T1000 (cell line): ENCODE data around the gene TMEM108.

Experiments used
- DNase-seq: peaks from one replicate; lab custom pipeline; 2025; ENCODE audit warnings: mixed read lengths; lab: John Stamatoyannopoulos, UW

Gene TMEM108

GRCh38 chr3:133386876-133387275 lies 348.7 kb downstream of the TMEM108 start:
- DNase-seq: no peak

DNA sequence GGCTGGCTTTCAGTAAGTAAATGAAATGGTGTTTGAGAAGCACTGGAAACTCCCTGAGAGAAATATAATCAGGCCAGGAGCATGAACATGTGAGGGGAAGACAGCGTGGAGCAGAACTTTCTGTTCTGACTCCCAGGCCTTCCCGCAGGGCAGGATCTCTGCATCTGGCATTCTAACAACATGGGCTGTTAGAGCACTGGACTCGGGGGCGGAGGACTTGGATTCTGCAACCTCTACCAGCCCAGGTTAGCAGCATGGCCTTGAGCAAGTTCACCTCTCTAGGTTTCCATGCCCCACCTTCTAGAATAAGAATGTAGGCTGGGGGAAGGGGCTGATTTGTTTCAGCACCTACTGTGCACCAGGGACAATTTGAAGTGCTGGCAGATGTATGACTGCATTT lies 349.1 kb downstream of the TMEM108 start:
- no peak for DNase-seq

DNA sequence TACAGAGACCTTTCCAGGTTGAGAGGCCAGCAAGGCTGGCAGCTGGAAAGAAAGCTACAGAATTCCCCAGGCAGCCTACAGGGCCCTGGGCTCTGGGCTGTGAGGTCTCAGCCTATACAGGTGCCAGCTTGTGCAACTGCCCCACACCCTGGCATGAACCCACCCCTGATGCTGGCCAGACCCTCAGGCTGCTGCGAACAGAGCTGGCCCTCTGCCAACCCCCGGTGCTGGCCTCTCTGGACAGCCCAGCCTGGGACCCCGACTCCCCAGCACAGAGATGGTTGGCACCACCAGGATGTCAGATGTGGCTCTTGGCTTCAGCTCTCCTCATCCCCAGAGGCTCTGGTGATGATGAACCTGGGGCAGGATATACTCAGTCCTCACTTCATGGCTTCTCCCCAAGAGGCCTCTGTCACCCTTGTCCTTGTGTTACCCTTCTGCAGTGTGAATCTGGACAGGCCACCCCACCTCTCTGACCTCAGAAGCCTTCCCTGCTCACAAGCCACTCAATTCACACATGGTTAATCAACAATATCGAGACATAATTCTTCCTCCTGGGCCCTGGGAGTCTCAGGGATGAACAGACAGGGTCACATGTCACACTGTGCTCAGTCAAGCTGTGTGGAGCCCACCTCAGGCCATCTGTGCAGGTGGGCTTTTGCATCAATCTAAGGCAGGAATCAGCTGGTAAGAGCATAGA lies 350.7 kb downstream of the TMEM108 start:
- no peak for DNase-seq

DNA sequence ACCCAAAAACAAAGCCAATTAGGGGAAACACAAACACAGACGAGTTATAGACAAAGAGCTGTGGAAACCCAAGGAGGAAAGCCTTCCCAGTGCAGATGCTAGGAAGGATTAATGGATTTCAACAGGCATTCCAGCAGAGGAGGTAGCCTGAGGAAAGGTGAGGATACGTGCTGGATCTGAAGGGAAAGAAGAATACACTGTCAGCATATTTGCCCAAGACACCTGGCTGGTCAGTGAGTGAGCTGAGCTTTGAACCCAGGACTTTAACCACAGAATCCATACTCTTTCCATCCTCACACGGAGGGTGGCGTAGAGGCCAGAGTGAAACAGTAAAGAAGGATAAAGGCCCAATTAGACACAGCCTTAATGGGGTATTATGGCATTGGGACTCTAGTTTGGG lies 352.5 kb downstream of the TMEM108 start:
- no peak for DNase-seq

GRCh38 chr3:133393204-133393603 lies 355.0 kb downstream of the TMEM108 start:
- DNase-seq: no peak

DNA sequence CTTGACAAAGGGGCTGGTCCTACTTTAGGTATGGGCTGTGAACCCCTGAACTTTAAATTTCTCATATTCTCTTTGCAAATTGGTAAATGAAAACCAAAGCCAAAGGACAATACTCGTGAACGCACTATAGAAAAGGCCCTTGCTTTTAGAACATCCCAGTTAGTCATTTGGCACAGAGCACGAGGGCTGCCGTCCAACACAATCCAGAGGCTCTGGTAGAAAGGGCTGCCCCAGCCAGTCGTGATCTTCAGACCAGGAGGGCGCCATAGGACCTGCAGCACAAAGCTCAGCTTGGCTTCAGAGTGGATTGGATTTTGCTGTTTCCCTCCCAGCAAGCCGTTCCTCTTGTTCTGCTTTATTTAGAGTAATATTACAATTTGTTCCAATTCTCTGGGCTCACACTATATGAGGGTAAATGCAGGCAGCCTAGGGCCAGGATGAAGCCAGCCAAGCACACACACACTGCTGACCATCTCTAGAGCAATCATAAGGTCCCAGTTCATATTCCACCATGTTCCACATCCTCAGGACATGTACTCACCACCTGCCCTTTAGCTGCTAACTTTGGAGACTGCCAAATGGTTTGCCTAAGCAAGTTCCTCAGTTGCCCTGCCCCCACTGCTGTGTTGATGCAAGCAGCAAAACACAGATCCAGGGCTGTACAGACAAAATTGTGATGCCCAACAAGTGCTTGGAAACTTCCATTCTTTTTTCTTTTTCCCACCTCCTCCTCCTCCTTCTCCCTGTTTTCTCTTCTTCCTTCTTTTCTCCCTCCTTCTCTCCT lies 355.7 kb downstream of the TMEM108 start:
- DNase-seq: no peak

DNA sequence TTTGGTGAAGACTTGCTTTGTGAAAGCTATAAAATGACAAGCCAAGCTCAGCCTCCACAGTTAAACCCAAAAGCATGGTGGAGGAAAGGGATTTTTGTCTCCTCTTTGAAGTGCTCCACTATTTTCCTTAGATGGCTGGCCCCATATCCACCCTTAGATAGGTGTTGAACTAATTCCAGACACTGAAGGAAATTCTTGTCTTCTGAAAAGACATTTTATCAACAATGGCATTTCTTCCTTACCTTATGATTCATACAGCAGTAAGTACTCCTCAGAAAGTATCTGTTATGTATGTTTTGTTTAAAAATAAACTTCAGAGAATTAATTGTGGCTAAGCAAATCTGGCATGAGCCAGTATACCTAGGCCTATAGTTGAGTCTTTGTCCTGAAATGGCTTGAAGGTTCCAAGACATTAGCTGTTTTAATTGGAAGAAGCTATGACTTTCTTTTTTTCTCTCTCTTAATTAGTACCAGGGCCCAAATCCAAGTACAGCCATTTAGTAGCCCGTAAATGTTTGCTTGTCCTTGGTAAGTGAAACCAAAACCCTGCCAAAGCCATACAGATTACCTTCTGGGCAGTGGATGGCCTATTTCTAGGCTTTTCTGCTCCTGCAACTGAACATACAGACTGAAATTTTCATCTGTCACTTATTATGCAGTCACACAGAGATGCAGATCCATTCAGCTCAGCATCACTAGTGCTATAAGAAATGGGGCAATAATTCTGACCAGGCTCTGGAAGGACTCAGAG lies 356.5 kb downstream of the TMEM108 start:
- no peak for DNase-seq

DNA sequence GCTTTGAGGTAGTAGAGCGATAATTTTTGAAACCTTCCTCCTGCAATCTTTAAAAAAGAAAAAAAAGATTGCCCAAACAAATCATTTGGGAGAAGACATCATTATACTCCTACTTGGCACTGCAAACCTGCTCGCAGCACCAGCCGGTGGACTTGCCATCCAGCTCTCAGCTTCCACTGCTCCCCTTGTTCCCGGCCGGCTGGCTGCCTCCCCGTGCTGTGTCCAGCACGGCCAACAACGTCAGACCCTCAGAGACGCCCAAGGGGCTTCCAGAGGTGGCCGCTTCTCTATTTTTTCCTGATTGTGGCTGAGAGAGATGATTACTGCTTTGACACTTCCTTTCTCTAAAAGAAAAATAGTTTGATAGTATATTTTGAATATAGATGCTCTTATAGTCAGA lies 358.7 kb downstream of the TMEM108 start:
- no peak for DNase-seq

DNA sequence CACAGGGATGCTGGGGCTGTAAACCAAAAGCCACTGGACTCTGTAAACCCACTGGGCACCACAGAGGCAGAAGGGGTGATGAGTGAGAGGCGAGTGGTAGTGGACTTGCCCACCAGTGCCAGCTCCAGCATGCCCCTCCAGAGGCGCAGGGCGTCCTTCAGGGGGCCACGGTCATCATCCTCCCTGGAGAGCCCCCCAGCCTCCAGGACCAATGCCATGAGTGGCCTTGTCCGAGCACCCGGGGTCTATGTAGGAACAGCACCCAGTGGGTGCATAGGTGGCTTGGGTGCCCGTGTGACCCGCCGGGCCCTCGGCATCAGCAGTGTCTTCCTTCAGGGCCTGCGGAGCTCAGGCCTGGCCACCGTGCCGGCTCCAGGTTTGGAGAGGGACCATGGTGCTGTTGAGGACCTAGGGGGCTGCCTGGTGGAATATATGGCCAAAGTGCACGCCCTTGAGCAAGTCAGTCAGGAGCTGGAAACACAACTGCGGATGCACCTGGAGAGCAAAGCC lies 361.9 kb downstream of the TMEM108 start, which contains the start of gene BFSP2:
TSS of gene BFSP2 (plus strand) at position 51 of the 510 bp plus-strand sequence. CDS start at position 79, 28 bp downstream.
- DNase-seq: no peak

DNA sequence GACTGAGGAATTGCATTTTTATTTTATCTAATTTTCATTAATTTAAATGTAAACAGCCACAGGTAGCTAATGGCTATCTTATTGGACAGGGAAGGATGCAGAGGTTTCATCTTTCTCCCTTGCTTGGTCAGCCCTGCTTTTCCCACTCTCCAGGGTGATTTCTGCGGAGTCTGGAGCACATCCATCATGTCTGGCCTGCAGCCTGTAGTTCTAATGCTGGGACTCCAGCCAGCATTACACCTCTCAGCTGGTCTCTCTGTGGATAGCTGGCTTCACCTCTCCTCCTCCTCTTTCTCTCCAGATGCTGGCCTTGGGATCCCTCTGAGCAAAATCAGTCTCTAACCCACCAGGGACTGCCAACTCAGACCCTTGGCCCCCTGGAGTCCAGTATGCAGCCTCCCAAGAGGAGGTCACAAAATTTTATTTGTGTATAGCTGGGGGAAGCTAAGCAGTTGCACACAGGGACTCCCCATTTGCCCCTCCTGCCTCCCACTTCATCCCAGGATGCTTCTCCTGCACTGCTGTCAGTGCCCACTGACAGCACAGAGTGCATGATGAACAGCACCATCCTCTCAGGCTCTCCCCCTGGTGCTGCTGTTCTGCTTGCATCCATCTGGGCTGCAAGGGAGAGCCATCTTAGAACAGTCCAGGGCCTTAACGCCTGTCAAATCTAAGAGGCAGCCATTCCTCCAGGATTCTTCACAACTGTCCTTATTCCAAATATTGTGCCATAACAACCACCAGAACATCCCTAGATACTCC lies 363.4 kb downstream of the TMEM108 start:
- DNase-seq: no peak

- DNase-seq: no peak
Measured at GRCh38 chr3:133404920-133405319, 366.7 kb downstream of the TMEM108 start.

DNA sequence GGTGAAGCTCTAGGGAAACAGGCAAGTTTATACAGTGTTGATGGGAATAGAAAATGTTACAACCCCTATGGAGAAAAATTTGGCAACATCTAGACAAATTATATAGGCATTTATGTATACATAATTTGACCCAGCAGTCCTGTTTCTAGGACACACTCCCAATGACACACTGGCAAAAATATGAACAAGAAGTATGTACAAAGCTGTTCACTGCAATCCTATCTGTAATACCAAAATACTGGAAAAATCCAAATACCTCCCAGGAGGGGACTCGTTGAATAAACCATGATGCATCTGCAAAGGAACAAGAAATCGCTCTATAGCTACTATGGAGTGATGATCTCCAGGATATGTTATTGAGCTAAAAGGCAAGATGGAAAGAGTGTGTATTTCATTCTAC lies 370.2 kb downstream of the TMEM108 start:
- no peak for DNase-seq

DNA sequence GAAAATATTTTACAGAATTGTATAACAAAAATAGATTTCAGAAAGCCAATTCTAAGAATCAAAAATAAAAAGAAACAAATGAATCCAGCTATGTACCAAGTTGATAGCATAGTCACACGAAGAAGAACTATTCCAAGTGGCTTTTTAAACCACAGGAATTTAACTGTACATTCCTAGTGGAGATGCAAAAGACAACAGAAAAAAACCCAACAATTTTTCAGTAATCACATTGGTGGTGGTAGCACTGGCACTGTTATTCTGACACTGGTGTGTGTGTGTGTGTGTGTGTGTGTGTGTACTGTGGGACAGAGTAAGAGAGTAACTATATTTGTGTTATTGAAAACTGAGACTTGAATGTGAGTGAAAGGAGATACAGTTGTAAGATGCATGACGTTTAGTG lies 370.8 kb downstream of the TMEM108 start:
- no peak for DNase-seq

DNA sequence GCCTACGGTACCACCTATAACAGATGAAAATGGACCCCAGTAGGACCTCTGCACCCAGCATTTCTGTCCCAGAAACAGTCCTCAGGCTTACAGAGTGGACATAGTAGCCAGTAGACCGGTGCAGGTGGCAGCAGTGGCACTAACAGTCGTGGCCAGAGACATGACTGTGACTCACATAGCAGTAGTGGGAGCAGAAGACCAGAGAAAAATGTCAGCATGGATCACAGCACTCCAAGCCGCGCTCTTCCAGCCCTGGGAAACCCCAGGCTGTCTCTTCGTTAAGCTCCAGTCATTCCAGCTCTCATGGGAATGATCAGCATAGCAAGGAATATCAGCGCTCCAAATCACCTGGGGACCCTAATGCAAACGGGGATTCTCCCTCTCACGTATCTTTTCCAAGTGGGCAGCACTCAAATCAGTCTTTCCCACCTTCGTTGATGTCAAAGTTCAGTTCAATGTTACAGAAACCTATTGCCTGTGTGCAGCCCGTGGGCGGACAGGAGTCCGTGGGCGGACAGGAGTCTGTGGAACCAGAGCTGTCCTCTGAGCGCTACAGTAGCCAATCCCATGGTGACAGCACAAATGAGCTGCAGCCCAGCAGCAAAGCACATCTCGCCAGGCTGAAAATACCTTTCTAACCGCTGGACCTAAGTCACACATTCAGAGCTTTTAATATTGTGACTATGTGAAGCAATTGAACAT lies 372.2 kb downstream of the TMEM108 start:
- no peak for DNase-seq

DNA sequence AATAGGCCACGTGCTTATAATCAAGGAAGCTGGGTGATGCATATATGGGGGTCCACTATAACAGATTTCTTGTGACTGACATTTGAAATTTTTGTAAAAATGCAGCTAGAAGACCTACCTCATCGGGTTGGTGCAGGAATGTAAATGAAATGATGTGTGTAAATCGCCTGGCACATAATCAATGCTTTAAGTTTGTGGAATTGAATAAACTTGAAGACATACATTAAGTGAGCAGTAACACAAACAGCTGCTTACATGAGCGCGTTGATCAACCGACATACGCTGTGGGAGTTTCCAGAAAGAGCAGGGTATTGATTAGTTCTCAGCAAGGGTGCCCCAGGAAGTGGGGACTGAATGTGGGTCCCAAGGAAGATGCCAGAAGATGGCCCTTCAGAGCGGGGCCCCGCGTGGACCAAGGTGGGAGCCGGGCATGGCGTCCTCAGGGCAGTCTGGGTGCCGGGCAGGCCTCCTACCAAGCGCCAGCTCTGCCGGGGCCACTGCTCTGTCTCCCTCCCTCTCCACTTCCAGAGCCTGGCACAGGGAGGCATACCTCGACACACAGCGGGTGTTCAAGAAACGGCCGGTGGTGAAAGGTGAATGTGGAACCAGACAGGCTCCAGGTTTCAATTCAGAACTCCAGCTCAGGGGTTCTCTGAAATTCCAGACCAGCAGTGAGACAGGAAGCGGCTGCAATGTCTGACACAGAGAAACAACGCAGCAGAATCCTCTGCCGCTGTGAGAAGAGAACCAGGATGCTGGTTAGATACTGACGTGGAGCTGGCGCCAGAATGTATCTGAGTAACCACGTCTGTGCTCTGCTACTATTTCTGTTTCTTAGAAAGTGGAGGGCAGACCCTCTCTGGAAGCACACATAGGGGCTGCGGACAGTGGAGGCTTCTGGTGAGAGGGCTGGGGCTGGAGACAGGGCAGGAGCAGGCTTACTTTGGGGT lies 374.3 kb downstream of the TMEM108 start:
- no peak for DNase-seq

DNA sequence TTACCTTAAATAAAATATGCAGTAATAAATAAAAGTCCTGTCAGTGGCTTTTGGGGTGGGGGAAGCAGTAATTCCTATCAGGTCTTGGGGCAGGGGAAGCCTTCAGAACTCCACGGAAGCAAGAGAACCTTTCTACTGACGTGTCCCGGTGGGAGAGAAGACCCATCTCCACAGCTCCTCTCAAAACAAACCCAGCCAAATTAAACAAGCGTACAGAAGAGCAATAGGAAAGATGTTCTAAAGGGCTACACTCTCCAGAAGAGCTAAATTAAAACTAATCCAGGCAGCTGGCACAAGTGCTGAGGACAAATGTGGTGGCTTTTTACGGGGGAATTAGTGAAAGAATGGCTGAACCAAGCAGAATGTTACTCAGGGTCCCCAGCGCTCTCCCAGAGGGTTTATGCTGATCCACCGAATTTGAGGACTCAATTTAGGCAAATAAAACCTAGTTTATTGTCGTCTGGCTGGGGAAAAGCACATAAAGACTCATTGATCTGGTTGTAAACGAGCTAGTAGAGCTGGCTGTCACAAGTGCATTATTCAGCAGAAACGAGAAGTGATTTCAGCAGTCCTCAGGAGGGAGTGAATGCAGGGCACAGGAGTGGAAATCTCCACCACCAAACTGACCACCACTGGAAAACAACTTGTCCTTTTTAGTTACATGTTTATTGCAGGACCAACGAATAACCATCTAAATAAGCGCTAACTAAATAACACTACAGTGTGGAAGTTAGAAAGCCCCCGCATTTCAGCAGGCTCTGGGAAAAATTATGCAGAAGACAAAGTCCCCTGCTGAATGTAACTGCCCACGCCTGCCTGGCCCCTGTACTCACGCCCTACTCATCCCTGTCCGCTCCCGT lies 375.2 kb downstream of the TMEM108 start:
- DNase-seq: no peak

DNA sequence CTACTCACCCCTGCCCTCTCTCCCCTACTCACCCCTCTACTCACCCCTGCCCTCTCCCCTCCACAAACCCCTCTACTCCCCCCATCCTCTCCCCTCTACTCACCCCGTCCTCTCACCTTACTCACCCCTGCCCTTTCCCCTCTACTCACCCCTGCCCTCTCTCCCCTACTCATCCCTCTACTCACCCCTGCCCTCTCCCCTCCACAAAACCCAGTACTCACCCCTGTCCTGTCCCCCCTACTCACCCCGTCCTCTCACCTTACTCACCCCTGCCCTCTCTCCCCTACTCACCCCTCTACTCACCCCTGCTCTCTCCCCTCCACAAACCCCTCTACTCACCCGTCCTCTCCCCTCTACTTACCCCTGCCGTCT lies 375.8 kb downstream of the TMEM108 start:
- no peak for DNase-seq

DNA sequence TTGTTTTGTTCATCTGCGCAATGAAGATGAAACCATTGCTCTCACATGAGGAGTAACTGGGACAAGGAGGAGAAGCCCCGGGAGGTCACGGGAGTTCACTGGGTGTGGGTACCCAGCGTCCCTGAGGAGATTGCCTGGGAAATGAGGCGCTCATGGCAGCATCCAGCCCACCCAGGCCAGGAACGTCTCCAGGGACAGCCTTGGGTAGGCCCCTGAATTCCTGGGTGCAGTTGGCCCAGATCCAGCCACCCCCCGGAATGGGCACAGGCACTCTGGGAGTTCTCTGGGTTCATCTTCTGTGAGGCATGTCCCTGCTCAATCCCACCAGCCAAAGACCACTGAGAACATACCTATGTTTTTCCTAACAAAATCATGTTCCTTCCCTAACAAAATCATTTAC lies 380.2 kb downstream of the TMEM108 start:
- DNase-seq: no peak
